Pulmonary artery endothelial cell (primary cell): ENCODE measurements around the gene PTPRN2. TPM values are rescaled to one million over a fixed set of nuclear protein-coding genes. Genes with fewer than 3 reads are reported as not detected.

Experiments used
- DNase-seq: peaks from one replicate; pipeline ENCODE4 v3.0.0-alpha.2; 2011; ENCODE audit warnings: low read depth, low spot score
- total RNA-seq: library from RNA; depleted of rRNA; stranded (reverse); fragments of >200 nt; gene quantifications from 2 replicates; pipeline ENCODE4 v1.2.3, GENCODE V29; 2014

The PTPRN2 gene
- total RNA-seq, 1 donor from 2014 or later = 0.53 TPM

DNA sequence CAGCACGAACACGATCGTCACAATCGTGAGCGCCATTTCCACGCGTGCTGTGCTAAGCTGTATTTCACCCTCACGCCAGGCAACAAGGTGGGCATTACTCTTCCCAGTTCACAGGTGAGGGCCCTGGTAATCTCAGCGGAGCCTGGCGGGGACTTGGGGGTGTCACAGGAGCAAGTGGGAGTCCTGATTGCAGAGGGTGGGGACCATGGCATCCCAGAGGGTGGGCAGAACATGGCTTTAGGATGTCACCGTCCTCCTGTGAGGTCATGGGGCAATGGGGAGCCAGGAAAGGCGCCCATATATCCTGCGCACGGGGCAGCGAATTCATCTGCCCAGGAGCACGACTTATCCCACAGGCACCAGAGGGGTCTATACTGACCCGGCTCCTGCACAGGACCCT is 761.1 kb downstream of the PTPRN2 start:
- DNase-seq = no peak

DNA sequence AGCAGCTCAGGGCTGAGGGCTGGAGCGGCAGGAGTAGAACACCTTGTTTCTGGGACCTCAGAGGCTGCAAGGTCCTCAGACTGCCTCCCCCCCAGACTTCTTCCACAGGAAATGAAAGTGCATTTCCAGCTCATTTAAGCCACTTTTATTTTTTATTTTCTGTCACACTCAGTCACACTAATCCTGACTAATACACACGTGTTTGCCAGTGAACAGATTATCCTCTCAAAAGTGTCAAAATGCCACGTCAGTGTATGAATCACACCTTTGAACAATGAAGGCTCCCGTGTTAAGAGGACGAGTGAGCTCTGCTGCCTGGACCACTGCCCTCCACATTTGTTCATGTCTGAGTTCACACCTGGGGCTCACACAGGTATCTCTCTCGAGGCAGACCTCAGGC is 762.3 kb downstream of the PTPRN2 start:
- DNase-seq = no peak

DNA sequence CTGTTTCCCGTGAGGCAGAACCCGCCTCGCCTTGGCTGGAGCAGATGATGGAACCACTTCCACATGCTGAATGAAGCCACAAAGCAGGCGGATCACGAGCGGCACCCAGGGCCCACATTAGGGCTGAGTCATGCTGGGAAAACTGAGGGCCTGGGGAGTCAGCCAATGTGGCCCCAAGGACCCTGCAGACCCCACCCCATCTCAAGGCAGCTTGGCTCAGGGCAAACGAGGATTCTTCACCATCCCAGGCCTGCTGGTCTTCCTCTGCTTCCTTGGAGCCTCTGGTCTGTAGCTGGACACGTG is 762.9 kb downstream of the PTPRN2 start:
- no peak for DNase-seq

DNA sequence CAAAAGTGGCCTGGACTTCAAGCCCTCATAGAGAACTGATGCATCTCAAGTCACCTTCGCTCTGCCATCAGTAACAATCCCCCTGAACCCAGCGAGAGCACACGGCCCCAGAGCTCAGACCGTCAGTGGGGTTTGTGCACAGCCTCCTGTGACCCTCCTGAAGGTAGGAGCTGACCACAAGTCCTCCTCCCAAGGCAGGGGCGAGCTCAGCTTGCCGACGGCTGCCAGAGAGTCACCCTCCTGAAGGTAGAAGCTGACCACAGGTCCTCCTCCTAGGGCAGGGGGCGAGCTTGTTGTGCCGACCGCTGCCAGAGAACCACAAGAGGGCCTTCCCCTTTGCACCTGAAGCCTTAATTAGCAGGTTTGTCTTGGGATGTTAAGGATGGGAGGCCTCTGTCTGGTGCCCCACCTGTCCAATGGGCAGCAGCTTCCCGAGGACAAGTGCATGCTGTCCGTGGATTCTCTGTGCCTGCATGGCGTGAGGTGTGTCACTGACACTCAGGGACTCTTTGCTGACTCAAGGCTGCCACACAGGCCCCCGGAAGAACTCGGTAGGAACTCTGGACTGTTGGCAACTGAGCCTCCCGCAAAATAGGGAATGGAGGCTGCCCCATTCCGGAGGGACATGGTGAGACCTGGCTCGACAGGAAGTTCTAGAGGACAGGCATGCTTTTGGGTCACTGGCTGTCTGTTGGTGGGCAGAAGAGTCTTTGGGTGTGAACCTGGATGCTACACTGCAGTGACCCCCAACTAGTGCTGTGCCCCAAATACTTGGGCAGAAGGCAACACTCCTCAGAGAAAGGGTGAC is 763.4 kb downstream of the PTPRN2 start:
- no peak for DNase-seq

DNA sequence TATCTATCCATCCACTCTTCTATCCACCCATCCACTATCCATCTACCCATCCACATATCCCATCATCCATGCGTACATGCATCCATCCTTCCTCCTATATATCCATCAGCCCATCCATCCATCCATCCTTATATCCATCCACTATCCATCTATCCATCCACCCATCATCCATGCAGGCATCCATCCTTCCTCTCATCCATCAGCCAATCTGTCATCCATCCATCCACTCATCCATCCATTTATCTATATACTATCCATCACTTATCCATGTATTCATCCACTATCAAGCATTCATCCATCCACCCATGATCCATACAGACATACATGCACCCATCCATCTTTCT is 765.0 kb downstream of the PTPRN2 start:
- no peak for DNase-seq

DNA sequence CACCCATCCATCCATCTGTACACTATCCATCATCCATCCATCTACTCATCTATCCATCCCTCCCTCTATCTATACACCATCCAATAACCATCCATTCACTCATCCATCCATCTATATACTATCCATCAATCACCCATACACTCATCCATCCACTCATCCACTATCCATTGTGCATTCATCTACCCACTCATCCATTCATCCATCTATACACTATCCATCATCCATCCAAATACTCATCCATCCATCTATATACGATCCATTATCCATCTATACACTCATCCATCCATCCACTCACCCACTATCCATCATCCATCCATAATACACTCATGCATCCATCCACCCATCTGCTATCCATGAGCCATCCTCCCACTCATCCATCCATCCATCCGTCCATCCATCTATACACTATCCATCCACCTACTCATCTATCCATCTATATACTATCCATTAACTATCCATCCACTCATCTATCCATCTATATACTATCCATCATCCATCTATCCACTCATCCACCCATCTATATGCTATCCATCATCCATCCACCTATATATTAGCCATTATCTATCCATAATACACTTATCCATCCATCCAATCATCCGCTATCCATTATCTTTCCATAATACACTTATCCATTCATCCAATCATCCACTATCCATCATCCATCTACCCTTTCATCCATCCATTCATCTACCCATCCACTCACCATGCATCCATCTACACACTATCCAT is 765.5 kb downstream of the PTPRN2 start:
- DNase-seq = no peak

DNA sequence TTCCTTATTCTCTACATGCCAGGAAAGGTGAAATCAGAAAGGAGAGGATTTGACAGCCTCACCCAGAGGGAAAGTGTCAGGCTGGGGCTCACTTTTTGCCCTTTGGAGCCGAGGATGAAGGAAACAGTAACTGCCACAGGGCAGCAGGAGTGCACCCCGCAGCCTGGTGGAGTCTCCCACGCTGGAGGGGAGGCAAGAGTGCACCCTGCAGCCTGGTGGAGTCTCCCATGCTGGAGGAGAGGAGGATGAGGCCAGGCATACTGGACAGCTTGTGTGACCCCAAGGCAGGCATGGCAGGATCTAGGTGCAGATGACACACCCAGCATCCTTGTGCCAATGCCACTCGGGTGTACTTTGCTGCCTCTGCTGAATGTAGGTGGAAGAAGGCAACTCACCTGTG is 766.8 kb downstream of the PTPRN2 start:
- no peak for DNase-seq

DNA sequence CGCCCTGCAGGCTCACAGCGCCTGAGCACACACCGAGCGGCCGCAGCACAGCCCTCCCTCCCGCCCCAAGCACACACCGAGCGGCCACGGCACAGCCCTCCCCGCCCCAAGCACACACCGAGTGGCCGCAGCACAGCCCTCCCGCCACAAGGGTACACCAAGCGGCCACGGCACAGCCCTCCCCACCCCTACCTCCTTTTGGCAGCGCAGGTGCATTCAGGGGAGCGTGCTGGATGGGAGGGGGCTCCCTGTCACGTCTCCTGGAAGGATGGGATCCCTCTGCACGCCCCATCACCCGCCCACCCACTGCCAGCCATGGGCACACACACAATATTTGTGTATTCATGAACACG is 768.2 kb downstream of the PTPRN2 start:
- no peak for DNase-seq

DNA sequence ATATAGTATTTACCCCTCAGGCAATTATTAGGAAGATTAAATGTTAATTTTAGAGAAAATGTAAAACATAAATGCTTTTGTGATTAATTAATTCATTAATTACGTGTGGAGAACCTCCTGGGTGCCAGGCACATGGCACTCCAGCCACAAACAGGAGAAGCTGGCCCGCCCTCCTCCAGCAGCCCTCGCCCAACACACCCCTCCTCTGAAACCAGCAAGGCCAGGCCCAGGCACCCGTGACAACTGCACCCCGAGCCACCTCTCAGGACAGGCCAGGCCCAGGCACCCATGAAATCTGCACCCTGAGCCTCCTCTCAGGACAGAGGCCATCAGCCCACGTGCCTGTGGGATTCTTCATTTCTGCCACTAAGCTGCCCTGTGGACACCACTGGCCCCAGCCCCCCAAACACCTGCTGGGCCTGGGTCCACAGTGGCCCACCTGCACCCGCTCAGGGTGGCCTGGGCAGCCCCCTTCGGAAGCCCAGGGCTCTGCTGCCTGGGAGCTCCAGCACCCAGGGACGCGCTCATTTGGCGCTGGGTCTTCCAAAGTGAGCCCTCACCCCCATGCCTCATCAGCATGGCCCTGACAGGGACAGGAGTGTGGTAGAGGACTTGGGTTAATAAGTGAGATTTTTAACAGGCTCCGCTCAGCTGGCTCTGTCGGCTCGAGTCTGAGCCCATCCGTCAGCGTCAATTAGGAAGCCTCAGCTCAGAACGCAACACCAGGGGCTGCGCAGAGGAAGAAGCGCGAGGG is 768.7 kb downstream of the PTPRN2 start:
- no peak for DNase-seq

DNA sequence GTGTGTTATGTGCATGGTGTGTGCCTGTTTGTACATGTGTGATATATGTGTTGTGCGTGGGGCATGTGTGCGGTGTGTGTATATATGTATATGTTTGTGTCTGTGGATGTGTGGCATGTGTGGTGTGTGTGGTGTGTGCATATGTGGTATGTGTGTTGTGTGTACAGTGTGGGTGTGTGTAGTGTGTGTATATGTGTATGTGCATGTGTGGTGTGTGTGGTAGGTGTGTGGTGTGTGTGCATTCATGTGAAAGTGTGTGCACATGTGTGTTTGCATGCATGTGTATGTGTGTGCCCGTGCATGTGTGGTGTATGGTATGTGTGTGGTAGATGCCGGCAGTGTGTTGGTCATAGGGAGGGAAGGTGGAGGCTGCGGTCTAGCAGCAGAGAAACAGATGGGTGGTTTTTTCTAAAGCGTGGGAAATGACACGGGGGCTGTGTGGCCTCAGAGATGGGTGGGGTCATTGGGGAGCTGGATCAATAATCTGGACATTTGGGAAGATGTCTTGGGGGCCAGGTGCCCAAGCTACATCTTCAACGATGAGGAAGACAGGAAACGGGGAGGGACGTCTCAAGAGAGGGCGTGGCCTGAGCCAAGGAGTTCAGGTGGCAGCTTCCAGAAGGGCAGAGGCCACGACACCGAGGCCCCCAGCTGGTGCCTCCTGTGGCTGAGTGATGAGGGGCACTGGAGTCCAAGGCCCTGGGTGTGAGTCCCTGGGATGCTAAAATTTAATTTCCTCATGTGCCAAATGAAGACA is 769.5 kb downstream of the PTPRN2 start:
- no peak for DNase-seq

DNA sequence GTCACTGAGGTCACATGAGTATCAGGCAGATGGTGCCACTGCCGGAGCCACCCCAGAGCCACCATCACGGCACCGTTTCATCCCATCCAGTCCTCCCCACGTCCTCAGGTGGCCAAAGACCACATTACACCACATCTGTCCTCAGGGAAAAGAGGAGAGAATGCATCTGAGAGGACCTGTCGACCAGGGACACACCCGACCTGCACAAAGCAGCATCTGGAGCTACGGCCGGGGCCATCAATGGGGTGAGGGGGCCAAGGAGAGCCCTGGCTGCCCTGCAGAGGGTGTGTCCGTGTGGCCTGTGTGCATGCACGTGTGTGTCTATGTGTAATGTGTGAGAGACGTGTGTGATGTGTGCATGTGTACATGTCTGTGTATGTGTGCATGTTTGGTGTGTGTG is 770.2 kb downstream of the PTPRN2 start:
- no peak for DNase-seq

DNA sequence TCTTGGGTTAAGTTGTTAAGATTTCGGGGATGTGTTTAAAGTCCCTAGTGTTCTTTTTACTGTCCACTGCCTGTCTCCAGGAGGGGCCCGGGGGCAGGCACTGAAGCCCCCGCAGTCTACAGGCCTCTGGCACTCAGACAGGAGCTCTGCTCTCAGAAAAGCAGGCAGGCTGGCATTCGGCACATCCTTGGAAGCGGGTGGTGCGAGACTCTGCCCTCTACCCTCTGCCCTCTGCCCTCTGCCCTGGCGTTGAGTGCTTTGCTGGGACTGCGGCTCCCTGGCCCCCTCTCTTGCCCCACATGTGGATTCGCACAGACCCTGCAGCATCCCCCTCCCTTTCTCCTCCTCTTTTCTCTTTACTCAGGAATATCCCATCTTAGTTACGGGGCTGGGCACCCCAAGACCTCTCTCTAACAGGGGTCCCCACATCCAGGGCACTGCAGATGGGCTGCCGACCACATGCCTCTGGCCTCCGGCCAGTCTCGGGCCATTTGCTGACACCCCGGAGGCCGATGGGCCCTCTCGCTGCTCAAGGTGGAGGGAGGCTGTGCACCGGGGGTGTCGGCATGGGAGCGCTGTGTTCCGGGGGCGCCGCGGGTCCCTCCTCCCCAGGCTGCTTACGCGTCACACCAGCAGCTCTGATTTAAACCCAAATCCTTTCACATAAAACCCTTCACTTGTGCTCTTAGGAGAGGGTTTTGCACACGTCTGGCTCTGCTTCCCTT is 770.9 kb downstream of the PTPRN2 start:
- DNase-seq = no peak

DNA sequence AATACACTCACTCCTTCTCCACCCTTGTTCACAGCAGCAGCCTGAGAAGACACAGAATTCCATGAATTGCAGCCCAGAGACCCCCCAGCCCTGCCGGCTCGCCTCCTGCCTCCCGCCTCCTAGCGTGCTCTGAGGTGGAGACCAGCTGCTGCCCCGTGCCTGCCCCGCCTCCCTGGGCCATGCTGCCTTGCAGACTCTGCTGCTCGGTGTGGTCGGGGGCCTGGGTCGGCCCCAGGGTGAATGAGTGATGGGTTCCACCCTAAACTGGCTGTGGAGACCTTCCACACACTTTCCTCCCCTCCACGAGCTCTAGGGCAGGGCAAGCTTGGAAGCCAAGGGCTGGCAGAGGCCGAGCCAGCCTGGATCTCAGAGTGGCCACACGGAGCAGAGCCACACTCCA is 771.5 kb downstream of the PTPRN2 start:
- DNase-seq = no peak

DNA sequence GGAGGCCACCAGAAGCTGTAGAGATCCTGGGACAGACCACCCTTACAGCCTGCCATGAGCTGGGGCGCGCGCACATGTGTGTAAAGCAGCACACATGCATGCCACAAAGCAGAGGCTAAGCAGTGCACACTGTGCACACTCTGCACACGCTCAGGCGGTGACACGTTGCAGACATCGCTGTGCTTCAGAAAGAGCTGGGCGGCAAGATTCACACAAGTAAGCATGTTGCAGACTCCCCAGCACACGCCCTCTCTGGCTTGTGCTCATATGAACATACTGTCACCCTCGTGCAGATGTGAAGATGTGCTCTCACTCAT is 772.0 kb downstream of the PTPRN2 start:
- no peak for DNase-seq

DNA sequence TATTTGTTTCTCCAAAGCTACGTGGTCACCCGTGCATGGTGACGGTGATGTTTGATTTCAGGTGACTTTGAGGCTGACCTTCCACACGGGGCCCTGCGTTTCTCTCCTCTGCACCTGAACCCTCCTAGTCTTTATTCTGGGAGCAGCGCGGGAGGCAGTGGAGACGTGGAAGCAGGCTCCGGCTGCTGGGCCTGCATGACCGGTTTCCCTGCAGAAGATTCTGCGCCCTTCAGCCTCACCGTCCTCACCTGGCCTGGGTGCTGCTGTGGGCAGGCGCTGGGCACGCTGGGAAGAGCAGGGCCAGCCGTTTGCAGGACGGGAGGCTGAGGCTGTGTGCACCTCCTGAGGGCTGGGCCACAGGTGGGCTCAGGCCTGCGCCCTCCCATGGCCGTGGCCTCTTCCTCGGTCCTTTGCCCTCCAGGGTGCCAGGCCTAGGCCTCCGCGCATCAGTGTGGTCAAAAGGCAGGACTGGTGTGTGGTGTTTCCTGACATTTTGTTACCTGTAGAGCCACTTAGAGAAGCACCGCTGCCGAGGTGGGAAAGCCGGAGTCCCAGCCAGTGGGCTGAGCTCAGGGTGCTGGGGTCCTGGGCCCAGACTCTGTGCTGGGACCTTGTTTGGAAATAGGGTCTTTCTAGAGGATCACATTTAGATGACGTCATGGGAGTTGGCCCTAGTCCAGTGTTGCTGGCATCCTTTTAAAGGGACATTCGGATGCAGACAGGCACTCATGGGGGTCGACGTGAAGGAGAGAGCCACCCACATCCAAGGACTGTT is 772.5 kb downstream of the PTPRN2 start:
- no peak for DNase-seq

DNA sequence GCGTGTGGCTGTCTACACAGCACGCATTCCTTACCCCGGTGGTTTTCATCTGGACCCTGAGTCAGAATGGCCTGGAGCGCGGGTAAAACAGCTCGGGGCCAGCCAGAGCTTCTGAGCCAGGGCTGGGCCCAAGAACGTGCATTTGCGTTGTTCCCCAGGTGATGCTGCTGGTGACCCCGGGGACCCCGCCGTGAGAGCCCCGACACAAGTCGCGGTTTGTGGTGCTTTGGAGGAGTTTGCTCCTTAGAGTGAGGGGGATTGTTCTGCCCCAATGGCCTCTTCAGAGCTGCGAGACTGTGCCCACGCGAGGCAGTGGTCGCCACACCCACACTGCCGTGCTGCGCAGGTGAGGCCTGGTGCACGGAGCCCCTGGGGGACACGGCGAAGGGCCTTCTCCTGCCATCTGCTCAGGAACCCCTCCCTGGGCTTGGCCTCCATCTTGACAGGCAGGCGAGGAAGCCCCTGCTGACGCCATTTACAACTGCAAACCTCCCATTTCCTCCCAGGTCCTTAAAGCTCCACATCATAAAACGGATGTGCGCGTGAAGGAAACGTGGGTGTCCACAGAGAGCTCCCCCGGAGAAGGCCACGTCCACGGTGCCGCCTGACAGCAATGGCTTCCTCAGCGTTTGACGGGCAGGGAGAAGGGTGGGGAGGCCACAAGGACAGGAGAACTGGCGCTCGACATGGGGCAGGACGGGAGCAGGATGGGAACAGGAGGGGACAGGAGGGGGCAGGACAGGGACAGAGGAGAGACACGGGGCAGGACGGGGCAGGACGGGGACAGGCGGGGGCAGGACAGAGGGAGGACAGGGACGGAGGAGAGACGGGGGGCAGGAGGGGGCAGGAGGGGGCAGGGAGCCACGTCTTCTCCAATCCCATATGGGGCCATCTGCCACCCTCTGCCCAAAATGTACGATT is 773.6 kb downstream of the PTPRN2 start:
- no peak for DNase-seq

DNA sequence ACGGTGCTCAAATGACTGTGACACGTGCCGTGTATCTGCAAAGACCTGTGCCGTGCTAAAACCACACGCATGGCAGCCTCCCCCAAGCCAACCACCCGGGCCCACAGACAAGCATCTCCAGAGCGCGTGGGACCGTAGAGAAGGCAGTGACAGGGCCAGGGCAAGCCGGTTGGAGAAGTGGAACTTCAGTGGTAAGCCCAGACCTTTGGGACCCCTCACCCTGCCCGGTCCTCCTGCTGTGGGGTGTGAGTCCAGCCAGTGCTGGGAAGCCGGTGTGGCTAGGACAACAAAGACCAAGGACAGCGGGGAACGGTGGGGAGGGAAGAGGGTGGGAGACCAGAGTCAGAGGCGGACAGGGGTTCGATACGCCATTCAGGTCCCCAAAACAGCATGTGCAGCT is 774.6 kb downstream of the PTPRN2 start:
- no peak for DNase-seq

DNA sequence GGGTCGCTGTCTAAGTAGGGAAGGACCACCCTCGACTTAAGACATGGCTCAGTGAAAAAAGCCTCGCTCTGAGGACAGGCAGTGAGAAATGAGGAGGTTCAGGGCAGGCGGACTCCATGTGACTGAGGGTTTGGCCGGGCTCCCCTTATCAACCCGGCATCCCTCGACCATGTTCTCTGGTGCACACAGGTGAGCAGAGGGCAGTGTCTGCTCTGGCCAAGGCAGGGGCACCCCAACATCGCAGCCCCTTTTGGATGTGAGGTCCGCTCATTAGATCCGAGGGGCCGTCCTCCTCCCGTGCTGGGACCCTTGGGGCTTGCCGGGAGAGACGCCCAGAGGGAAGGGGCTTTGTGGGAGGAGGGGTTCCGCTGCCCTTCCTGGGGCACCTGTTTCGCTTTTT is 775.7 kb downstream of the PTPRN2 start:
- DNase-seq = no peak
